Non-pigmented ciliary epithelial cell (primary cell): ENCODE results near the gene HOXA6.

Source experiments
- DNase-seq: peaks from one replicate; pipeline ENCODE4 v3.0.0-alpha.2; 2010; ENCODE audit warnings: low read depth

The HOXA6 gene

DNA sequence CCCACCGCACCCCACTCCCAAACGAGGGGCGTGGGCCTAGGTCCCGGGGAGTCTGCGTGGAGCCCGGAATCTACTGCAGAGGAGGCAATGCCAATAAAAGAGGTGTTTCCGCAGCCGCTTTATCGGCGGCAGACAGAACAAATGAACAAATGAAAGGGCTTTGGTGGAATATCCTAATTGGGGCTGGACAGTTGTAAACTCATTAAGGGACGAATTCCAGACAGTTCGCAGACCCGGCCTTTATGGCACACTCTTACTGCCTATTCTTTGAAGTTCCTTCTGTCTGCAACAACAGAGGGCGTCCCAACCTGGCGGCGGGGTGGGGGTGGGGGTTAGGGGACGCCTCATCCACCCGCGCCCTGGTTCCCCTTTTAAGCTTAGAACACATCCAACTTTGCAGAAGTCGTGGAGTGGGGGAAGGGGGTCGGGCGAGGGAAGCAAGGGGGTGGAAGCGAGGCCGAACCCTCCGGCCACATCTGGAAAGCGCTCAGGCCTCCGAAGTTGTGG is 13.7 kb upstream of the HOXA6 start:
- DNase-seq = no peak

DNA sequence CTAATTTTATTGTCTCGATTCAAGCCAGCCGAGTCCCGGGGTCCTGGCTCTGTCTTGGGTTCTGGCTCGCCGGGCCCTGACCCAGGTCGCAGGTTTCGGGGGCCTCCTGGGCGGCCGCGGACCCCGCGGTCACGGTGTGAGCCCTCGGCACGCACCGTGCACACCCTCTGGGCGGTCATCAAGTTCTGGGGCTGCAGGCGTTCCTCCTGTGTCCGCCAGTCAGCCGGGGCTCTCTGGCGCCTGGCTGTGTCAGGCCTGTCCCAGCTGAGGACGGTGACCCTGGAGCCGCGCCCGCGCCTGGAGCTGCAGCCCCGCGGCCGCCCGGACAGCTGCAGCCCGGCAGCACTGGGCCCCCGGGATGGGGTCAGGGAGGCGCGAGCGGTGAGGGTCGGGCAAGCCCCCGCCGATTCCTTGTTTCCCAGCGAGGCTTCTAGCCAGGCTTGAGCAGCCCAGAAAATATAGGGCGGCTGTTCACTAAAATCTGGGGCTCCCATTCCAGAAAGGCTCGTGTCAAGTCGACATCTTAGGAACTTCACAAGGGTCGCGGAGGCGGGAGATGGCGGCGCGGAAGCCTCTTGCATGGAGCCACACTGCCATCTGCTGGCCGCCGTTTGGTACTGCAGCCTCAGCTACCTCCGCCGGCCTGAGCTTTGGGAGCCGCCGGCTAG is 13.1 kb upstream of the HOXA6 start:
- peak; percentile 4 for DNase-seq

DNA sequence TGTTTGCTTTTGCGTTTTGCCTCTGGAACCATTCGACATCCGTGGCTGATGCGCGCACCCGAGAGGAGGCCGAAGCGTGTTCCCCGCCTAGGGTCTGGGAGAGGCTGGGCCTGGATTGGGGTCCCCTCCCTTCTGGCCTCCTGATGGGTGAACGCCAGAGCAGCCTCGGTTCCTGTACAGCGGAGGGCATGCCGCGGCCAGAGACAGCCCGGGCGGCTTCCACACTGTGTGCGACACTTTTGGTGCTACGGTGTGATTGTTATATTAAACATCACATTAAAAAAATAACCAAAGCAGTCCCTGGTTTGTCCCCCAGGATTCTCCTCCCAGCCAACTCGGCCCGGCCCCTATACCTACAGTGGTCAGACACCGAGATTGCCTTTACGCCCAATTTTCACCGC is 12.6 kb upstream of the HOXA6 start:
- no peak for DNase-seq

DNA sequence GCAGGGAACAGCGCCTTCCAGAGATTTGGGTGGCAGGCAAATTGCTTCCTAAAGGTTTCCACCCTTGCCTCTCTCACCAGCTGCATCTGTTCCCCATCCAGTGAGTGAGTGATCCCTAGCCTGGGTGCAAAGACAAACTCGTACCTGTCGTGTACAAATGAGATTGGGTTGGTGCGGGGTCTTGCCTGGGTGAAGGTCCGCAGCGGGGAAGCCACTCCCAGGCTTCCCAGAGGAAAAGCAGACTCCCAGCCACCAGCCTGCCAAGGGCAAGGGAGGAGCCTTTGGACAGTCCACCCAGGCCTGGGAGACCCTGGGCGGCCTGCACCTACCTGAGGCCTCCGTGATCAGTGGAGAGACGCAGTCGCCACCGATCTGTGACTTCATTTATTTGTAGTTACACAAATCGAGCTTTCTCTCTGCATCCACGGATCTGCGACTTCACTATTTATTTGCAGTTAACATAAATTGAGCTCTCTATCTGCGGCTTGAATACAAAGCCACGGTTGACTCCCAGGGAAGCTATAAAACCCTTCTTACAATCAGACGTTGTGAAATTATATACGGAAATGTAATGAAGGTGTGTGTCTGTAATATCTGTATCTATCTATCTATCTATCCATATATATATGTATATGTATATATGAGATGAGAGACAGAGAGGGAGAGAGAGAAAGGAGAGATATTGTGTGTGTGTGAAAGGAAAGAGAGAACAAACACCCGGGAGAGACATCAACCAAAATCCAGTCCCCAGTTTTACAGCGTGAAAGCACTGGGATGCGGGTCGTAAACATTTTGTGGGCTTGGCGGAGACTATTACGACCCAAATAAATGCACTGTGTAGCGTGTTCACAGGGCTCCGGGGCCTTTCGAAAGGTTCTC is 11.9 kb upstream of the HOXA6 start:
- no peak for DNase-seq

GRCh38 chr7:27158436-27159265 is 11.1 kb upstream of the HOXA6 start:
- no peak for DNase-seq

DNA sequence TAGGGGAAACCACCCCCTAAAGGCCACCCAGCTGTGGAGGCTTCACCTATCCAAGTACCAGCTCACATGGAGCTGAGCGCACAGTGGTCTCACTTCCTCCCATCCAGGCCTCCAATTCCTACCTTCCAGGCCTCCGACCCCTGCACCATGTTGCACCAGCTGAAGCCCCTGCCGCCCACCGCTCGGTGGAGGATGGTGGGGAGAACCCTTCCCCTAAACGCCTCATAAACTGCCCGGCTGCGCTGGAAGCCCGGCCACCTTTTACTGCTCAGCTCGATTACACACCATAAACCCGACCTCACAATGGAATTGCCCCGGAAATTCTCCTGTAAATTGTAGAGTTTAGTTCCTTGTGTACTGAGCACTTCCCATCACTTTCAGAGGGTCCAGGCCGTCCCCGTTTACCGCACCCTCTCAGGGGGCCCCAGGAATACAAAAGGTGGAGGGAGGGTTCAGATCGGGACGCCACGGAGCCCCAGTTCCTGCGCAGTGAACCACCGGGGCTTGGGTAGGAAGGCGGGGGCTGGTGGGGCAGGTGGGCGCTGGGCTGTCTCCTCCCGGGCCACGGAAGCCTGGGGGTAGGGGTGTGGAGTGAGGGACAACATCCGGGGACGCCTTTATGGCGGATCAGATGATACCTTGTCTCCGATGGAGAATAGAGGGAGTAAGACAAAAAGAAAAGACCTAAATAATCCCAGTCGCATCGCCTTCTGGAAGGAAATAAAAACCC is 10.3 kb upstream of the HOXA6 start:
- no peak for DNase-seq

- no peak for DNase-seq
Observed at GRCh38 chr7:27156916-27157701, 9.5 kb upstream of the HOXA6 start.

GRCh38 chr7:27156508-27156898 is 8.9 kb upstream of the HOXA6 start, which contains the start of gene HOXA7:
Gene HOXA7 (minus strand): TSS chr7:27156675. CDS start chr7:27156545, 130 bp downstream.
- DNase-seq = no peak

DNA sequence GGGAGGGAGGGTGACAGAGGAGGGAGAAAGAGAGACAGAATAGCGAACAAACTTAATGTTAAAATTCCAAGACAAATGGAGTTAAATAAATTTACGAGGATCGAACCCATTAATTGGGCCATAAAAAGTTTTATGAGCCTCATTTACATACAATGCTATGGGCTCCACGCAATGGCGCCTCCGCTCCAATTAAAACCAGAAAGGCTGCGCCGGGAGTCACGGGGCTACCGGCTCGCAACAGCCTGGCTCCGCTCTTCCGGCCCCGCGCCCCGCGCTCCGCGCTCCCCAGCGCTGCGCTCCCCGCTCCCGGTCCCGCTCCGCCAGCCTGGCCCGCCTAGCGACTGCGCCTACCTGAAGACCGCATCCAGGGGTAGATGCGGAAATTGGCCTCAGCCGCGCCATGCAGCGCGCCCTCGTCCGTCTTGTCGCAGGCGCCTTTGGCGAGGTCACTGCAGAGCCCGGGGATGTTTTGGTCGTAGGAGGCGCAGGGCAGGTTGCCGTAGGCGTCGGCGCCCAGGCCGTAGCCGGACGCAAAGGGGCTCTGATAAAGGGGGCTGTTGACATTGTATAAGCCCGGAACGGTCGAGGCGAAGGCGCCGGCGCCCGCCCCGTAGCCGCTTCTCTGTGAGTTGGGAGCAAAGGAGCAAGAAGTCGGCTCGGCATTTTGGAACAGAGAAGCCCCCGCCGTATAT is 8.4 kb upstream of the HOXA6 start:
- DNase-seq = no peak

GRCh38 chr7:27154901-27155815 is 7.6 kb upstream of the HOXA6 start:
- DNase-seq = no peak

- DNase-seq = no peak
Observed at GRCh38 chr7:27154369-27154768, 6.8 kb upstream of the HOXA6 start.

- DNase-seq = no peak
Observed at GRCh38 chr7:27153526-27153925, 6.0 kb upstream of the HOXA6 start.

- DNase-seq = no peak
Observed at GRCh38 chr7:27152816-27153442, 5.4 kb upstream of the HOXA6 start.

DNA sequence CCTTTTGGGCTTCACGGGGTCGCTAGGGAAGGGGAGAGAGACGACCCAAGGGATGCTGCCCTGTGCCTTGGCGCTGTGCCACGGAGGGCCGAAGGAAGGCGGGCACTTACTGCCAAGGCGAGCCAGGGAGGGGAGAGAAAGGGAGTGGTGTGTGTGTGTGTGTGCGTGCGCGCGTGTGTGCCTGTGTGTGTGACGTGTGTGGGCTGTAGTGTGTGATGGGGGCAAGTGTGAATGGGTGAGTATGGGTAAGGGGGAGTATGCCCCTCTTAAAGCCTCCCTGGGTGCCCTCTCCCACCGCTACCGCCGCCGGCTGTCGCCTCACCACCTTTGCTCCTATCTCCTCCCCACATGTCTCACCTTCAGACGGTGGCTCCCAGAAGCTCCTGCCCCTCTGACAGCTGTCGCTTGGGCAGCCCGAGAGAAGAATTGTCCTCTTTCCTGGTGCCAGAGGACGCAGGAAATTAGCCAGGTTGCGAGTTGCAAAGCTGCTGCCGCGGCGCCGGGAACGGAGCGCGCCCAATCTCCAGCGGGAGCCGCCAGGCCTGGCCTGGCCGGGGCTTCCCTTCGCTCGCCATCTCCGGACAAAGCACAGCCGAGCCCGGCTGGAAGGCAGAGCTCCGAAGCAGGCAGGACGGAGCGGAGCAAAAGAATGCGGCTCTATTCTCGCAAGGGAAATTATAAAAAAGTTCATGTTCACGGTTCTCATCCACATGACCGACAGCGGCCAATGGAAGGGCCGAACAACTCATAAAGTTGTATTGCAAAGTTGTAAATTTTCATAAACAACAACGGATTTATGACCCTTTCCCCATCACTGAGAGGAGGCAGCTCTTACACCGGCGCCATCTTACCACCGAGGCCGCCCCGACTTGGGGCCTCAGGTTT is 4.6 kb upstream of the HOXA6 start, which contains the start of gene HOXA3:
Gene HOXA3, minus strand, starts transcription at position 653 of the 885 bp plus-strand sequence. CDS start 41,943 bp downstream, outside the sequence.
- DNase-seq = no peak

- DNase-seq = no peak
Observed at GRCh38 chr7:27151341-27151930, 3.9 kb upstream of the HOXA6 start.

DNA sequence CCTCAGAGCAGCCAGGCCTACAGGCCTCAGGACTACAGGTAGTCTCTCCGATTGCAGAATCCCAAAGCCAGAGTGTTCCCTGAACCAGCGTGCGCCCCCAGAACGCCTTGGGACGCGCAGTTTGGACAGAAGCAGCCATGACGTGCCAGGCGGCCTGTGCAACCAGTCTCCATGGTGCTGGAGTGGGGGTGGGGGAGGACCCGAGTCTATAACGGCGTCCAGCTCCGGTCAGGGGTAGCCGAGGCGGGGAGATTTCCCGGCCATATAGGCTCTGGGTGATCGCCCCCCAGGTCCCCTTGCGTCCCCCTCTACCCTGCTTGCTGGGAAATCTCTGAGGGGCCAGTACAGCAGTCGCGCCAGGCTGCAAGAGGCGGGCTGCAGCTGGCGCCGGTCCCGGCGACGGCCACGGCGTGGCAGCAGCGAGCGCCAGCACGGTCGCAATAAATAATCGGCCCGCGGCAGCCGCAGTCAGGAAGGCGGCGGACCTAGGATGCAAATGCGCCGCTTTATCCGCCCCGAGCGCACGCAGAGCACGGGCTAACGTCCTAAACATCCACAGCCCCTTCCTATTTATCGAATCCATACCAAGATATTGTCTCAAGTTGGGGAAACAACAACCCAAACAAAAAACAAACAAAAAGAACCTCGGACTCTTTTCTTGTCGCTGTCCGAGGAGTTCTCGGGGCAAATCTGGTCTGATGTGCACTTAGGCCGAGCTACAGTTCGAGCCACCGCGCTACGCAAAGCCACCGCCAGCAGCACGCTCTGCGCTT is 3.2 kb upstream of the HOXA6 start:
- no peak for DNase-seq
